Measurements from ENCODE around the gene OTOP1.
"Not testable (repeated sequence)": the region's sequence is repeated elsewhere in the genome, so short reads cannot be mapped to it uniquely, and the experiment has no call there.

DNA sequence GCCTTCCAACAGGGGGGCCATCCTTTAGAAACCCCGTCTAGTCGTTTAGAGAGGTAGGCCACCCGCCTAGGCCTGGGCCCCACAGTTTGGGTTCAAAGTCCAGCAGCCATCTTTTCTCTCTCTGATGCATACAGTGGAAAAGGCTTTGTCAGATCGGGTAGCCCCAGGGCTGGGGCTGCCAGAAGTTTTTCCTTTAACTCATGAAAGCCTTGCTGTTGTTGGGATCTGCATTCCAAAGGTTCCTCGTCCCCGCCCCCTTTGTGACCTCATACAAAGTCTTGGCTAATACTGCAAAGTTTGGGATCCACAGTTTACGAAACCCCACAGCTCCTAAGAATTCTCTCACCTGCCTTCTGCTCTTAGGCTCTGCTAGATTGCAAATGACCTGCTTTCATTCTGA lies 64.5 kb downstream of the OTOP1 start:
- TF ChIP-seq CTCF (IDR thresholded peaks at IDR 0.05; ENCODE audit: poor library complexity, severe bottlenecking); POLR2AphosphoS5 (IDR thresholded peaks at IDR 0.05); EP300 (conservative IDR thresholded peaks at IDR 0.05; ENCODE audit: poor library complexity, severe bottlenecking); RAD21 (conservative IDR thresholded peaks at IDR 0.05); EZH2 (IDR thresholded peaks at IDR 0.05; ENCODE audit: borderline replicate concordance, insufficient read depth, low read length, poor library complexity, severe bottlenecking); REST (IDR thresholded peaks at IDR 0.05; ENCODE audit: borderline replicate concordance); MXI1 (conservative IDR thresholded peaks at IDR 0.05; ENCODE audit: poor library complexity, severe bottlenecking): not testable (repeated sequence)

Measured in neural cell (in vitro differentiated cells).